GM19193 (cell line): ENCODE measurements around the gene HCRTR2.

Experiments
- POLR2A ChIP-seq: IDR thresholded peaks from 4 replicates; pipeline ENCODE4 v1.6.1; 2011; ENCODE audit not compliant: insufficient read depth, insufficient read length; ENCODE audit errors: extremely low read depth

The HCRTR2 gene

DNA sequence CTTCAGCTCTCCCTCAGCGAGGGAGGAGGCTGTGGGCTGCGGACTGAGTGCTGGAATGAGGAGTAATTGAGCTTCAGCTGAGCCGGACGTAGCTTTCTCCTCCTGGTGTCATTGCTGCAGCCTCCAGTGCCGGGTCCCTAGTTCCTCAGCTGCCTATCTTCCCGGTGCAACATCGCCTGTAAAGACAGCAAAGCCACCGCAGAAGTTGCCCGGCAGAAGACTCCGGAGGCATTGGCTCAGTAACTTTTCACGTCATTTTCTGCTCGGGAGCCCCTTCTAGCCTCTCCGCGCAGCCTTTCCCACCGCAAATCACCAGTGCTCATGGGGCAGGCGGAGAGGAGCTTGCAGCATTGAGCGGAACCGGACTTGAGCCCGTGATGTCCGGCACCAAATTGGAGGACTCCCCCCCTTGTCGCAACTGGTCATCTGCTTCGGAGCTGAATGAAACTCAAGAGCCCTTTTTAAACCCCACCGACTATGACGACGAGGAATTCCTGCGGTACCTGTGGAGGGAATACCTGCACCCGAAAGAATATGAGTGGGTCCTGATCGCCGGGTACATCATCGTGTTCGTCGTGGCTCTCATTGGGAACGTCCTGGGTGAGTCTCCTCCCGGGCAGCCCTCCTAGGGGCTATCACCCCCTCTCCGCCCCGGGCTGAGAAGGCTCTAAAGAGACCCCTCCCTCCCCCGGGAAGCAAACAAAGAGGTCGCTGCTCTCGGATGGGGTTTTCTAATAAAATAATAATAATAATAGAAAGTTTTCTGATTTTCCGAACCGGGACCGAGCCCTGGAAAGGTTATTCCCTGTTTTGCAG lies at the start of gene HCRTR2:
Gene HCRTR2 (plus strand): TSS at position 305 of the 816 bp plus-strand sequence. CDS start 73 bp downstream, at position 378.
- no peak for TF ChIP-seq POLR2A

DNA sequence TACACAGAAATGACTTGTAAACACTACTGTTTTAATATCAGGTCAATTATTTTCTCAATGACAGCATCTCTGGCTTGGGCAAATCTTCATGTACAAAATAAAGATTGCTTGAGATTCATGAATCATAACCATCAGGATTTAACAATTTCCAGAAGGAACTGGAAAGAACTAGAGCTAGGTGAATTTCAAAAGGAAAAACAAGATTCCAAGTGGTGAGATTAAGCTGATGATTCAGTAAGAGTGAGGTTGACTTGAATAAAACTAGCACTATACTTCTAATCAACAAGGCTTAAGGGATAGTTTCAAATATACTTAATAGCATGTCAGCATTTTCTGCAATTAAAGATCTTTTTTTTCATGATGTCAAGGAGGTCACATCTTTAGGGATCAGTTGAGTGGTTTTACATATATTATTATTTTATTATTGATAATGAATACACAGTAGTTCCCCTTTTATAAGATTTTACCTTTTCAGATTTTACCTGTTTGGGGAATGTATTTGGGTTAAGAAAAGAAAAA lies 43.5 kb upstream of the HCRTR2 start:
- TF ChIP-seq POLR2A = no peak

DNA sequence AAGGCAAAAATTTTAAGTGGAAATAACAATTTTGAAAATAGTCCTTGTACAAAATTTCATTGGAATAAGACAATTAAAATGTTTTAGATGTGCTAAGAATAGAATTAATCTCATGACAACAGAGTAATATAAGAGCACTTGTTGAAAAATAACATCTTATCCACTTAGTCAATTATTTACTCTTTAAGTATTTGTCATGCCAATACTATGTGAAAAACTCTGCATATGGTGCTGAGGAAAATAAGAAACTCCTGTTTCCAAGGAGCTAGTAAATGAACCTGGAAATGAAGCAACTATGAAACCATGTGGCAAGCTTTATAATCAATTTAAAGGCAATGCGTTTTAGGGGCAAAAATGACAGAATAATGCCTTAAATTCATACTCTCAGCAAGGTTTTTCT lies 42.7 kb upstream of the HCRTR2 start:
- no peak for TF ChIP-seq POLR2A

DNA sequence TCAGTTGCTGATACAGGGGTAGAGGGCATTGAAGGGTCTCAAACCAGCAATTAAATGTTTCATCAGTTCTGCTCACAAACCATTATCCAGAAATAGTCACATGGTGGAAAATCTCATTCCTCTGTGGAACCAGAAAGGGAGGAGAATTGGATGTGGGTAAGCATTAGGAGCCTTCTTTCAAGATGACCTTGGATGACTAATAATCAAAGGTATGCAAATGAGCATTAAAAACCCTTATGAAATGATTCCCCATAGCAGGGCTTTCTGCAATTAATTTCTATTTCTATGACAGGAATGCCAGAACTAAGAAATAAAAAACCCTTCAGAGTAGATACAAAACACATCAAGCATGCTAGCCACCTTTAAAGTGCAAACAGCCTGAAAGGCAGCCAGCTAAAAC lies 37.4 kb upstream of the HCRTR2 start:
- no peak for TF ChIP-seq POLR2A

DNA sequence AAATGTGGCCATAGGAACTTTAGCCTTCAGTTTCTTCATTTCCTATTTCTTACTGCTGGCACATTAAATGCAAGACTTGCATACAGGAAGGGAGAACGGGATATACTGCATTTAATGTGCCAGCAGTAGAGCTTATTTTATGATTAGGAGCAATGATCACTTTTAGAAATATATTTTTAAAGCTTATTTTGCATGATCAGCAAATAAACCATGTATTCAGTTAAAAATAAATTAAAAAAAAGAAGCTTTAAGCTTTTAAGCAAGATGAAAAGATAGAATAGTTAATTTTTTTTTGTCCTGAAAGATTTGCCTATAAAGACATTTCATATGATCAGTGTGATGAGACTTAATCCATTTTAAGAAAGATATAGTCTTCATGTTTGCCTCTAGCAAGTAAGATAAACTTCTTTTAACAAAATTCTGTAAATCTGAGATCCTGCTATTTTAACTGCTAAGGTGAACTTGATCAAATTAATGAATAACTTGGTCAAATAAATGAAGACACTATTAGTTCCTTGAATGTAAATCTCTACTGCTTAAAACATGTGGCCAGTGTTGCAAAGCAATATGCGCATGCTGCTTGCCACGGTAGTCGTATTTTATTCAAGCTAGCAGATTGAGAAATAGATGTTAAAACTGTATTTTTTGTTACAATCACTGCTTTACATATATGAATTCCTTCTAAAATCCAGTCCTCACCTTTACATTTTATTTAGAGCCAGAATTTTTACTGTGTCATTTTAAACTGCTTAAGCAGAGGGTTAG lies 36.2 kb upstream of the HCRTR2 start:
- no peak for TF ChIP-seq POLR2A

DNA sequence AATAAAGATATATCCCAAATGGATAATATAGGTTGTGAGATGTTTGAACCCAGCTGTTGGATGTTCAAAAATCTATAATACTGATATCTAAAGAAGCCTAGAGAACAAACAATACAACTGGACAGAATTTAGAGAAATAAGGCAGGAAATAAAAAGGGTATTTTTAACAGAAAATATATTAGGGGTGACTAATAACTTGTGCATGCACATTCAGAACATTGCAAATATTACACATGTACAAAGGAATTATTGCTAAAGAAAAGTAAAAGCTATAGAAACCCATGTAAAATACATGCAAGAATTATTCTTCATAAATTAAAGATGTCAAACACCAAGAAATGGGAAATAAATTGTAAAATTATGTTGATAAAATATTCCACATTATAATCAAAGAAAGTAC lies 32.7 kb upstream of the HCRTR2 start:
- no peak for TF ChIP-seq POLR2A

DNA sequence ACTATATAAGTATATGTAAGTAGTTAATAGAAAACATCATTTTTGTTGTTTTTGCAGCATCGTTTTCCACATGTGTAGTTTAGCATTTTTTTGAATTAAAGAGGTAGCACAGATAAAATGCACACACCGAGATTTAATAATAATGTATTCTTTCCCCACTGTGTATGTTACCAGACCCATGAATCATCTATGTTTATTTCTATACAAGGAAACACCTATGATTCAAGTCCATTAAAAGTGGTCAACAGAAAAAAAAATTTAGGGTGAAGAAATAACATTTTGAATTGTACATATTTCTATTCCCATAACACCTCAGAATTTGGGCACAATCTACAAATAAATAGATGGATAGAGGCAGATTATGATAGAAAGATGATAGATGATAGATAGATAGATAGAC lies 31.7 kb upstream of the HCRTR2 start:
- TF ChIP-seq POLR2A = no peak

DNA sequence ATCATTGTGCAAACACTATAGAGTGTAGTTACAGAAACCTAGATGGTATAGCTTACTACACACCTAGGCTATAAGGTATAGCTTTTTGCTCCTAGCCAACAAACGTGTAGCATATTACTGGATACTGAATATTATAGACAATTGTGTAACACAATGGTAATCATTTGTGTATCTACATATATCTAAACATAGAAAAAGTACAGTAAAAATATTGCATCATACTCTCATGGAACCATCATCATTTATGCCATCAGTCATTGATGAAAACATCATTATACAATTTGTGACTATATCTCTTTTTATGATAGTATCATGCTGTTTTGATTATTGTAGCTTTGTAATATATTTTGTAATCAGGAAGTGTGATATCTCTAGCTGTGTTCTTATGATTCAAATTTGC lies 21.0 kb upstream of the HCRTR2 start:
- TF ChIP-seq POLR2A = no peak

DNA sequence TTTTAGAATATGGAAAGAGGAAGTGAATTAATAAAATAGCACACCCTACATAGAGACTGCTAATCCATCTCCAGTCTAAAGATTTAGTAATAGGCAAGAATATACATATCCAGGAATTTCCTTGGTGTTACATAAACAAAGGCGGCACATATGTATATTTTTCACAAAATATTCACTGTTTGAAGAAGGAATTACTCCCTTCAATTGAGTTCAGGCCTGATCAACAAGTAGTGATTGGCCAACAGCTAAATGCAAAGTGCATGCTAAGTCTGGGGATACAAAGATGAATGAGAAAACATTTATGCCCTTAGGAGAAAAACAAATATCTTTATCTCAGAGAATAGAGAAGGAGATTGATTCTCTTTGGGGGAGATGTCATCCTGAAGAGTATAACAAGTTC lies 6.5 kb upstream of the HCRTR2 start:
- no peak for TF ChIP-seq POLR2A

DNA sequence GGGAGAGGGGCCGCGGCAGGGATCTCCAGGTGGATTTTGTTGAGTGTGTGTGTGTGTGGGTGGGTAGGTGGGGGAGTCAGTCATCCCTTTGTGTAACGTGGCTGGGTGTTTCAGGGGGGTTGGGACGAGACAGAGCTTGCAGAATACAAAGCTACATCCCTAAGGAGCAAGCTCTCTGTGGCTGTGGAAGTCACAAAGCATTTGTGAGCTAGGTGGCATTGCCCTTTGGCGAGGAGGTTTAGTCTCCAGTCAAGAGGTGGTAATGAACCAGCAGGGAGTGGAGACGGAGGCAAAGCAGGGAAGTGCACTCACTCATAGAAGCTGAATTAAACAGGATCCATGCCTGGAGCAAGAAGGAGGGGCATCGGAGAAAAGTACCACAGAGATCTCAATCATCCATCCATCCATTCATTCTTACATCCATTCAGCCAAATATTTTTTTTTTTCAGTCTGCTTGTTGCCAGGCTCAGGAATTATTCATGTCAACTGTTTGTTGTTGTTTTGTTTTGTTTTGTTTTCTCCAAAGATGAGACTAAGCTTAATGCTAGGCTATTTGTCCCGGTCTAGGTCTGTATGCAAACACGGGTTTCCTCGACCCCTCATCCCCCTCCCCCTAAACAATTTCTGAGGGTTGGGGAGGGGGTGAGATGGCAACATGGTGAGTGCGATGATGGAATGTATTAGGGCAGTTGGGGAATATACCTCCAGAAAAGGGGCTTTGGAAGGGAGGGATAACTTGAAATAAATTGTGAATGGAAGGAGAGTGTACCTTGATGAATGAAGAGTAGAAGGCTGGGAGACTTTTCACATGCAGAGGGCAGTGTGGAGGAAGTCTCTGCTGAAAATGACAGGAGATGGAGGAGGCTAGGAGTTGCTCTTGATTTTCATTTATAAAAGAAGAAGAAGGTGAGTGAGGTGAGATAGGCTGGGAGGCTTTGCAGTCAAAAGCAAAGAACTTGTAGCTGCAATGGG lies 1.0 kb downstream of the HCRTR2 start:
- no peak for TF ChIP-seq POLR2A

DNA sequence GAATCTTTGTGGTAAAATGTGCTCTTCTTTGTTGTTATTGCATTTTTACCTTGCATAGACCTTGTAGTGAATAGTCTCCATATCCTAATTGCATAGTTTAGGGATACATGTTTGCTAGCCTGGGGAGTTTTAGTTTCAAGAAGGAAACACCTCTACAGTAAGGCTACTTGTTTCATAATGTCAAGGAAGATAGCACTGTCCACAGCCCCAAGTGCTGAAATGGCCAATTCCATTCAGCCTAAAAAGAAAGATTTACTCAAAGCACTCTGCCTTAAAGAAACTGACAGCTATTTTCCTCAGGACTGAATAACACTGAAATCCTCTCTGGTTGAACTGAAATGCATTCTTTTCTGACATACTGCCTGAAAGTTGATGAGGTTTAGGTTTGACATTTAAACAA lies 2.6 kb downstream of the HCRTR2 start:
- no peak for TF ChIP-seq POLR2A

DNA sequence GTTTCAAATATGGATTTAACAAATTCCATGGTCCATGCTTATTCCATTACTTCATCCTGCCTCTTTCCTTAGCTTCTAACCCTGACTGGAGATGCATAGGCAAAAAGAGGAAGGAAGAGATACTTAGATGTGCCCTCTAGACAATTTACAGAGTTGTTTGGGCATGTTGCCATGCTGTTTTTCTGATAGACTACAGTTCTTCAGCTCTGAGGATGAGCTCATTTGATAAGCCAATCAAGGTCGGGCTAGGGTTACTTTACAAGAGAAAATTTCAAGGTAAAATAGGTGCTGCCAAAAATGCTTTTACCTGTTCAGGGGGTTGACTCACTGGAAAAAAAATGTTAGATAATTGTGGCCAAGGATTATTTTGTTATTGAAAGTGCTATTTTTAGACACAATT lies 5.9 kb downstream of the HCRTR2 start:
- no peak for TF ChIP-seq POLR2A

DNA sequence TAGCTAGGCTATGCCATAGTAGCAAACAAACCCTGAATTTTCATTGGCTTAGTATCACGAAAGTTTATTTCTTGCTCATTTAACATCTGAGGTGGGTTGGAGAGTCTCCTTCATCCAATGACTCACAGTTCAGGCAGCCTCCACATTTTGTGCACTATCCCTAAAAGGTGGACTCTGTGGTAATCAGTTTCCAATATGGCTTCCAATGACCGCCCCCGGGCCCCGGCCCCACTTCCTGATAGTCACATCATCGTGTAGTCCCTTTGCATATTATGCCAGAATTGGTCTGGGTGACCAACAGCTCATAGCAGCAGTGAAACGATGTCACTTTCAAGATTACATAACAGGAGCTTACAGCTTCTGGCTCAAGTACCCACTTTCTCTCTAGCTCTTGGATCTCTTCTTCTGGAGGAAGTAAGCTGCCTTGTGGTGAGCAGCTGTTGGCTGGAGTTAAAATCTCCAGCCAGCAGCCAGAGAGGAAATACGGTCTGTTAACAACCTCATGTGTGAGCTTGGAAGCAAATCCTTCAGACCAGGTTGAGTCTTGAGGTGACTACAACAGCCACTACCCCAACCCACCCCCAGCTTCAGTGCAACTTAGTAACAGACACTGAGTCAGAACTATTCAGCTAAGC lies 7.8 kb downstream of the HCRTR2 start:
- no peak for TF ChIP-seq POLR2A
